ENCODE results near the gene QTRT2. TPM values are rescaled to one million over a fixed set of nuclear protein-coding genes. Genes with fewer than 3 reads are reported as not detected.

Gene QTRT2
- total RNA-seq, 1 donor from 2014 or later, result 40.2 TPM

DNA sequence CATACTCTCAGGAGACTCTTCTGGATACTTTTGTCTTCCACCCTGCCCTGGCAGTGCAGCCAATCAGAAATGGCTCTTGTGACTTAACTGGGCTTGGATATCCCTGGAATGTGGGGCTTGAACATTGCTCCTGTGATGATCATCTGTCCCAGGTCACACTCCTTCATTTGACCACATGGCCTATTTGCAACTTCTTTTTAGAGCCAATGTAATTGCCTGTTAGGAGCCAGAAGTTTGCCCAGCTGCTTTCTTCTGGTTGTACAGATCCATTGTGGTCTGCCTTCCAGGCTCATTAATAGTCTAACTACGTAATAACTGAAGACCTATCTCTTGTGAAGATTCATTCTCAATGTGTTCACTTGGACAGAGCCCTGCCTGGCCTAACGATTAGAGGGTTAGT, 29.8 kb downstream of the QTRT2 start:
- DNase-seq (ENCODE audit: low read depth, low spot score), result no peak
- no peaks in the 10 kb centered on the region for H3K27me3 Mint-ChIP-seq (ENCODE audit: low read depth)
- peaks cover 32% of the 10 kb centered on the region for H3K36me3 Mint-ChIP-seq (ENCODE audit: low read depth)
- no peak overlapping the region for H3K4me3 Mint-ChIP-seq
- no peak overlapping the region for H3K27ac Mint-ChIP-seq (ENCODE audit: unreplicated experiment)
- no peaks in the 10 kb centered on the region for H3K9me3 Mint-ChIP-seq
- no peak for TF ChIP-seq CTCF (conservative IDR thresholded peaks at IDR 0.05)
- H3K4me1 Mint-ChIP-seq, result no peaks in the 10 kb centered on the region

DNA sequence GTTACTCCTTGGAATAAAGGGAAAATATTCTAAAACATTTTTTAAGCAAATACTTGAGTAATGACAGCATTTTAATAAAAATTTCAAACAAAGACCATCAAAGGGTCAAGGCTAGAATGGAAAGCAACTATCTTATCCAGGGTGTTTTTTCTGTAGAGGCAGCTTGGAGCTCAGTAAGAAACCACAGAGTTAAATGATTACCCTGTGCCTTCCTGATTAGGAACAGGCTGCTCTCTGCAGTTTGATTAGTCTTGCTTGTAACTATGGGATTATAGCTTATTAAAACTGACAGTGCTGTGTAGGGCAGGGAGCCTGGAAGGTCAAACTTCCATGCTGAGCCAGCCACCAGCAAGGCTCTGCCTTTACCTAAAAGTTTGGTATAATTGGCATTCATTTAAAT, 33.1 kb downstream of the QTRT2 start:
- H3K27me3 Mint-ChIP-seq (ENCODE audit: low read depth), result no peaks in the 10 kb centered on the region
- TF ChIP-seq CTCF (conservative IDR thresholded peaks at IDR 0.05), result no peak
- H3K4me3 Mint-ChIP-seq, result no peak overlapping the region
- H3K9me3 Mint-ChIP-seq, result no peaks in the 10 kb centered on the region
- no peak for DNase-seq (ENCODE audit: low read depth, low spot score)
- peaks cover 22% of the 10 kb centered on the region for H3K36me3 Mint-ChIP-seq (ENCODE audit: low read depth)
- no peak overlapping the region for H3K27ac Mint-ChIP-seq (ENCODE audit: unreplicated experiment)
- H3K4me1 Mint-ChIP-seq, result peaks cover 14% of the 10 kb centered on the region

- no peak for TF ChIP-seq CTCF (conservative IDR thresholded peaks at IDR 0.05)
- Mint-ChIP-seq H3K4me3 (no peak overlapping the region), H3K9me3 (no peaks in the 10 kb centered on the region), H3K27ac (ENCODE audit: unreplicated experiment) (no peak overlapping the region), H3K36me3 (ENCODE audit: low read depth) (peaks cover 8% of the 10 kb centered on the region), H3K4me1 (peaks cover 14% of the 10 kb centered on the region), H3K27me3 (ENCODE audit: low read depth) (no peaks in the 10 kb centered on the region)
- DNase-seq (ENCODE audit: low read depth, low spot score), result no peak
Measured at GRCh38 chr3:114092151-114093015, 35.8 kb downstream of the QTRT2 start.

GRCh38 chr3:114093016-114093380, 36.5 kb downstream of the QTRT2 start:
- Mint-ChIP-seq H3K4me1 (peaks cover 14% of the 10 kb centered on the region), H3K4me3 (no peak overlapping the region), H3K27ac (ENCODE audit: unreplicated experiment) (no peak overlapping the region), H3K9me3 (no peaks in the 10 kb centered on the region), H3K27me3 (ENCODE audit: low read depth) (no peaks in the 10 kb centered on the region), H3K36me3 (ENCODE audit: low read depth) (peaks cover 2% of the 10 kb centered on the region)
- DNase-seq (ENCODE audit: low read depth, low spot score), result no peak
- no peak for TF ChIP-seq CTCF (conservative IDR thresholded peaks at IDR 0.05)

DNA sequence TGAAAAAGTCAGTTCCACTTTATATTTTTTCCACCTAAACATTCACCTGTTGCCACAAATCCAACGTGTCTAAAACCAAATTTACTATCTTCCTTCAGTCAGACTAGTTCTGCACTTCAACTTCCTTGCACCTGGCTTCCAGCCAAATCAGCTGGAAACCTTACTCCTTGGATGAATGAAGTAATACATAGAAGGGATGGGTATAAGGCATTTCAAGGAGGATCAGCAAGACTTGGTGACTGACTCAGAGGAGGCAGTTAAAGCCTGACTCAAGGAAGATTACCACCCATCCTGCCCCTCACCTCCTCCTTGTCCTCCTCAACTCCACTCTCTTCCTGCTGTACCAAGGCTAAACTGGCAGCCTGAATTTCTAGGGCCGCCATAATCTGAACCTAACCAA, 37.1 kb downstream of the QTRT2 start:
- H3K27me3 Mint-ChIP-seq (ENCODE audit: low read depth), result no peaks in the 10 kb centered on the region
- H3K4me3 Mint-ChIP-seq, result no peak overlapping the region
- peaks cover 14% of the 10 kb centered on the region for H3K4me1 Mint-ChIP-seq
- DNase-seq (ENCODE audit: low read depth, low spot score), result no peak
- peaks cover under 1% of the 10 kb centered on the region for H3K36me3 Mint-ChIP-seq (ENCODE audit: low read depth)
- H3K9me3 Mint-ChIP-seq, result no peaks in the 10 kb centered on the region
- no peak for TF ChIP-seq CTCF (conservative IDR thresholded peaks at IDR 0.05)
- no peak overlapping the region for H3K27ac Mint-ChIP-seq (ENCODE audit: unreplicated experiment)
